Lower leg skin (tissue), 3 donors: Measurements from ENCODE around the gene HERC5.

Experiments
- POLR2A ChIP-seq, 2 donors: fragments of 450-650 bp; IDR thresholded peaks; one replicate each; pipeline ENCODE4 v1.6.1; 2016 to 2017; ENCODE audit warnings: antibody characterized with exemption in 2 of 2, mild to moderate bottlenecking in 1 of 2, moderate library complexity in 1 of 2
- TF ChIP-seq, protein P1 (sequence below), 3 donors: fragments of 450-650 bp; IDR thresholded peaks; one replicate each; pipeline ENCODE4 v1.5.1; 2016; ENCODE audit warnings: antibody characterized with exemption in 3 of 3, mild to moderate bottlenecking in 3 of 3, moderate library complexity in 2 of 3

DNA sequence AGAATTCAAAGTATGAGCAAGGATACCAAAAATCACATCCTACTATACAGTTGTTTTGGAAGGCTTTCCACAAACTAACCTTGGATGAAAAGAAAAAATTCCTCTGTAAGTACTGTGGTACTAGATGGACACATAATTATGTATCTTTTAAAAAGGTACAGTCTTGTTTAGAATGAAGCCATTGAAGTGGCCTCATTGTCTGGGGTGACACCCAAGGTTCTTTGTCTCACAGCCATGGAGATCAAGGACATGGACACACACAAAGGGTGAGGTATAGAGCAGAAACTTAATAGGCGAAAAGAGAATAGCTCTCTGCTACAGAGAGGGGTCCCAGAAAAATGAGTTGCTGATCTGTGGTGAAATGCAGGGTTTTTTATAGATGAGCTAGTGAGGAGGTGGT is 16.8 kb upstream of the HERC5 start:
- TF ChIP-seq POLR2A (IDR thresholded peaks at IDR 0.05) = no peak
- TF ChIP-seq, protein P1, sequence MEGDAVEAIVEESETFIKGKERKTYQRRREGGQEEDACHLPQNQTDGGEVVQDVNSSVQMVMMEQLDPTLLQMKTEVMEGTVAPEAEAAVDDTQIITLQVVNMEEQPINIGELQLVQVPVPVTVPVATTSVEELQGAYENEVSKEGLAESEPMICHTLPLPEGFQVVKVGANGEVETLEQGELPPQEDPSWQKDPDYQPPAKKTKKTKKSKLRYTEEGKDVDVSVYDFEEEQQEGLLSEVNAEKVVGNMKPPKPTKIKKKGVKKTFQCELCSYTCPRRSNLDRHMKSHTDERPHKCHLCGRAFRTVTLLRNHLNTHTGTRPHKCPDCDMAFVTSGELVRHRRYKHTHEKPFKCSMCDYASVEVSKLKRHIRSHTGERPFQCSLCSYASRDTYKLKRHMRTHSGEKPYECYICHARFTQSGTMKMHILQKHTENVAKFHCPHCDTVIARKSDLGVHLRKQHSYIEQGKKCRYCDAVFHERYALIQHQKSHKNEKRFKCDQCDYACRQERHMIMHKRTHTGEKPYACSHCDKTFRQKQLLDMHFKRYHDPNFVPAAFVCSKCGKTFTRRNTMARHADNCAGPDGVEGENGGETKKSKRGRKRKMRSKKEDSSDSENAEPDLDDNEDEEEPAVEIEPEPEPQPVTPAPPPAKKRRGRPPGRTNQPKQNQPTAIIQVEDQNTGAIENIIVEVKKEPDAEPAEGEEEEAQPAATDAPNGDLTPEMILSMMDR (IDR thresholded peaks at IDR 0.05) = no peak
